Stomach (tissue), 9 donors: ENCODE results near the gene PITPNM1. TPM values are rescaled to one million over a fixed set of nuclear protein-coding genes. Genes with fewer than 3 reads are reported as not detected.
A peak's percentile ranks its signal among the peaks of the same experiment; 100 is the strongest.

Experiments
- DNase-seq, 2 donors: peaks; one replicate each; pipeline versions ENCODE4 v3.0.0 to v3.0.0-alpha.2; 2013 to 2019
- H3K27ac ChIP-seq, 5 donors: fragments of 200-600 bp in 4 of 5; sonication (generic) in 4 of 5; one replicate each; pipeline ENCODE4 v1.5.1; 2013 to 2019; ENCODE audit warnings: mild to moderate bottlenecking in 1 of 5, moderate library complexity in 1 of 5
- H3K27me3 ChIP-seq, 3 donors: fragments of 200-600 bp; sonication (generic); one replicate each; pipeline ENCODE4 v1.5.1; 2017 to 2019; ENCODE audit warnings: mixed run types in 1 of 3
- H3K36me3 ChIP-seq, 4 donors: fragments of 200-600 bp; sonication (generic); 1 replicate in 3 of 4; 2 replicates in 1 of 4; pipeline ENCODE4 v1.5.1; 2016 to 2019
- H3K4me1 ChIP-seq, 4 donors: fragments of 200-600 bp; sonication (generic); one replicate each; pipeline ENCODE4 v1.5.1; 2016 to 2019
- H3K4me3 ChIP-seq, 4 donors: fragments of 200-600 bp; sonication (generic) in 3 of 4; one replicate each; pipeline ENCODE4 v1.5.1; 2016 to 2019; ENCODE audit warnings: mild to moderate bottlenecking in 1 of 4
- H3K9me3 ChIP-seq, 4 donors: fragments of 200-600 bp; sonication (generic); one replicate each; pipeline ENCODE4 v1.5.1; 2016 to 2019
- CTCF ChIP-seq, 7 experiments: fragments of 450-650 bp in 4 of 7; fragments of 200-600 bp in 3 of 7; sonication (generic) in 3 of 7; IDR thresholded peaks; one replicate each; pipeline ENCODE4 v1.5.1; 2016 to 2019; ENCODE audit warnings: antibody characterized with exemption in 7 of 7, control low read depth in 2 of 7, mild to moderate bottlenecking in 1 of 7
- EP300 ChIP-seq: sonication (generic); formaldehyde crosslinking; IDR thresholded peaks from one replicate; pipeline ENCODE4 v1.6.1; 2017; ENCODE audit warnings: antibody characterized with exemption
- POLR2A ChIP-seq, 4 donors: fragments of 450-650 bp; IDR thresholded peaks; one replicate each; pipeline ENCODE4 v1.6.1; 2016; ENCODE audit warnings: antibody characterized with exemption in 4 of 4, control low read depth in 2 of 4, mild to moderate bottlenecking in 1 of 4, moderate library complexity in 1 of 4
- POLR2AphosphoS5 ChIP-seq, 3 donors: sonication (generic); formaldehyde crosslinking; IDR thresholded peaks; one replicate each; pipeline ENCODE4 v1.6.1; 2016; ENCODE audit warnings: antibody characterized with exemption in 3 of 3
- WGBS, 5 donors: extraction: QIAGEN DNeasy Blood & Tissue Kit in 3 of 5; methylation state at CpG; one replicate each; pipeline versions ENCODE4 v1.1.5 to v1.1.7; 2013 to 2018; 5-methylcytosine and 5-hydroxymethylcytosine counted together
- intact Hi-C: fragments of 100-400 bp; cut with DNase I; formaldehyde crosslinking; loops from one replicate; pipeline ENCODE4 v1.15.1; 2023; ENCODE audit warnings: low total_unique reads
- polyA plus RNA-seq, 3 donors: library from polyadenylated mRNA; stranded (reverse); fragments of 200-250 nt; gene quantifications; one replicate each; pipeline ENCODE4 v1.2.3, GENCODE V29; 2013
- total RNA-seq, 5 donors: library from RNA; depleted of rRNA; stranded (reverse); fragments of >200 nt; gene quantifications; one replicate each; pipeline versions ENCODE4 v1.1.0 to v1.2.3, GENCODE V29; 2014 to 2016
- donor health status: healthy with polysubstance abuse.
- donor health status: Bipolar disorder and iron deficiency.
- donor health status: healthy.

The PITPNM1 gene
- total and polyA plus RNA-seq, 8 donors: 12.3 to 133 (median 21.1) TPM

- WGBS, 5 donors: 29 to 41% (median 32%) methylated on average over 3 of the region's 3 CpGs
- H3K4me1 ChIP-seq: peaks cover 32 to 36% (median 36%) of the 10 kb centered on the region in 4 donors
- no peak for TF ChIP-seq EP300
- TF ChIP-seq POLR2A (IDR thresholded peaks at IDR 0.05): no peak
- no peak for TF ChIP-seq CTCF (IDR thresholded peaks at IDR 0.05)
- no peak for TF ChIP-seq POLR2AphosphoS5 (IDR thresholded peaks at IDR 0.05)
- intact Hi-C loops: no loop called here
- no peak for DNase-seq
- peaks cover 0 to 38% (median 0%) of the 10 kb centered on the region in 3 donors for H3K27me3 ChIP-seq
- no peaks in the 10 kb centered on the region for H3K9me3 ChIP-seq
- H3K27ac ChIP-seq: no peak overlapping the region
- peaks cover 0 to 8% (median 4%) of the 10 kb centered on the region in 4 donors for H3K36me3 ChIP-seq
- no peak overlapping the region for H3K4me3 ChIP-seq
These were observed 4.8 kb upstream of the PITPNM1 start for GRCh38 chr11:67510023-67510345.

- peak; percentile 99 for DNase-seq
- H3K9me3 ChIP-seq: no peaks in the 10 kb centered on the region
- TF ChIP-seq CTCF (IDR thresholded peaks at IDR 0.05) (peak in 1 of 7 experiments; percentile 5), EP300 (no peak), POLR2A (IDR thresholded peaks at IDR 0.05) (peak in 2 of 4 donors; percentile 47 to 72), POLR2AphosphoS5 (IDR thresholded peaks at IDR 0.05) (peak; percentile 45 to 88 (median 87))
- H3K4me1 ChIP-seq: peaks cover 46 to 50% (median 48%) of the 10 kb centered on the region in 4 donors
- peak overlapping the region; percentile 94 to 99 (median 98) for H3K27ac ChIP-seq
- peaks cover 0 to 36% (median 0%) of the 10 kb centered on the region in 3 donors for H3K27me3 ChIP-seq
- intact Hi-C loops: loop anchor here (10.0 kb wide), 1 partner anchor 74 kb away; the partner anchor contains the start of gene PTPRCAP
- WGBS, 5 donors: 0 to 3% (median 1%) methylated on average over 19 to 57 of the region's 57 CpGs
- H3K4me3 ChIP-seq: peak overlapping the region; percentile 72 to 87 (median 80)
- peaks cover 0 to 8% (median 4%) of the 10 kb centered on the region in 4 donors for H3K36me3 ChIP-seq
These were observed 3.4 kb upstream of the PITPNM1 start for GRCh38 chr11:67508486-67509121.

GRCh38 chr11:67507864-67508485 lies 2.8 kb upstream of the PITPNM1 start, which contains the start of gene CDK2AP2:
Gene CDK2AP2, minus strand, starts transcription at chr11:67508162. Its CDS starts 80 bp downstream, at chr11:67508082.
- WGBS, 5 donors: 0 to 1% (median 0%) methylated on average over 4 to 57 of the region's 57 CpGs
- H3K9me3 ChIP-seq: no peaks in the 10 kb centered on the region
- peak within 1 kb of the TSS; percentile 72 to 87 (median 80) for H3K4me3 ChIP-seq
- peaks cover 49 to 56% (median 54%) of the 10 kb centered on the region in 4 donors for H3K4me1 ChIP-seq
- H3K36me3 ChIP-seq: peaks cover 0 to 8% (median 4%) of the 10 kb centered on the region in 4 donors
- intact Hi-C loops: loop anchor here (10.0 kb wide), 1 partner anchor 73 kb away; the partner anchor contains the start of gene PTPRCAP
- H3K27ac ChIP-seq: peak within 1 kb of the TSS; percentile 94 to 99 (median 98)
- DNase-seq: peak; percentile 100
- peaks cover 0 to 34% (median 0%) of the 10 kb centered on the region in 3 donors for H3K27me3 ChIP-seq
- TF ChIP-seq POLR2AphosphoS5 (IDR thresholded peaks at IDR 0.05) (peak; percentile 62 to 90 (median 88)), CTCF (IDR thresholded peaks at IDR 0.05) (no peak), EP300 (no peak), POLR2A (IDR thresholded peaks at IDR 0.05) (peak in 1 of 4 donors; percentile 86)

GRCh38 chr11:67507242-67507863 lies 2.2 kb upstream of the PITPNM1 start:
- WGBS, 5 donors: 14 to 33% (median 17%) methylated on average over 19 to 33 of the region's 33 CpGs
- peaks cover 49 to 56% (median 54%) of the 10 kb centered on the region in 4 donors for H3K4me1 ChIP-seq
- H3K9me3 ChIP-seq: no peaks in the 10 kb centered on the region
- intact Hi-C loops: loop anchor here (10.0 kb wide), 1 partner anchor 73 kb away; the partner anchor contains the start of gene PTPRCAP
- peak in 1 of 2 donors; percentile 36 for DNase-seq
- H3K27me3 ChIP-seq: peaks cover 0 to 34% (median 0%) of the 10 kb centered on the region in 3 donors
- H3K27ac ChIP-seq: peak overlapping the region; percentile 94 to 99 (median 98)
- H3K36me3 ChIP-seq: peaks cover 0 to 10% (median 4%) of the 10 kb centered on the region in 4 donors
- TF ChIP-seq POLR2AphosphoS5 (IDR thresholded peaks at IDR 0.05): no peak
- H3K4me3 ChIP-seq: peak overlapping the region; percentile 72 to 87 (median 80)
